CD4-positive, alpha-beta T cell treated with Interleukin-1 beta for 1 hour (primary cell): ENCODE results near the gene RTCB.

Experiments
- DNase-seq, 2 donors: peaks; one replicate each; pipeline ENCODE4 v3.0.0-alpha.2; 2020 to 2022

Gene RTCB

GRCh38 chr22:32411829-32412592 lies at the start of gene RTCB:
Gene RTCB, minus strand, starts transcription at chr22:32412247. Its CDS starts 91 bp downstream, at chr22:32412156.
- peak; percentile 92 to 94 for DNase-seq

DNA sequence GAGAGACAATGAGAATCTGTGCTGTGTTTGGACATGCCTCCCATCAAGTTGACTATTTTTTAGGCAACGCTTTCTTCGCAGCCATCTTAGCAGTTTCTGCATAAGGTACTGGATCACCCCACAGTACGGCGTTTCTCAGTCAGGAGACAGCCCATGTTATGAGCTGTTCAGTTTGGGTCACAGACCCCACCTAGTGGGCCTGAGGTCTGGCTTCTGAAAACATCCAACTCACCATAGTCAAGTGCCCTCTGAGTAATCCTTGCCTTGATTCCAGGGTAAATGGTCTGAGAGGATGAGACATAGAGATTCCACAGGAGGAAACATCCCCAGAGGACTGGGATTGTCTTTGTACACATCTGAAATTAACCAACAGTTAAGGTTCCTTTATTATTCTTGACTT lies 45.0 kb upstream of the RTCB start:
- DNase-seq, result no peak

DNA sequence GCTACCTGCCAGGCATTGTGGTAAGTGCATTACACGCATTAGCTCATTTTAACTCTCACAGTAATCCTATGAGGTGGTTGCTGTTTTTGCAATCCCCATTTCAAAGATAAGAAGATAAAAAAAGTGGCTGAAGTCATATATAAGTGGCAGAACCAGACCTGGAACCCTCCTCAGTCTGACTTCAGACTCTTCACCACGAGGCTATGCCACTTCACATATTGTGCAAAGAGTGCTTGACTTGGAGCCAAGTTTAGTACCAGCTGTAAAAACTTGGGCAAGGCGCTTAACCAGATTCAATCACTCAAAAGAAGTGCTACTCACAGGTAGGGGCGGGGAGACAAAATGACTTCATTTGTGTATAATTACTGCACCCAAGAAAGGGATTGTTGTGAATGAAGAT lies 36.9 kb upstream of the RTCB start:
- DNase-seq, result no peak

DNA sequence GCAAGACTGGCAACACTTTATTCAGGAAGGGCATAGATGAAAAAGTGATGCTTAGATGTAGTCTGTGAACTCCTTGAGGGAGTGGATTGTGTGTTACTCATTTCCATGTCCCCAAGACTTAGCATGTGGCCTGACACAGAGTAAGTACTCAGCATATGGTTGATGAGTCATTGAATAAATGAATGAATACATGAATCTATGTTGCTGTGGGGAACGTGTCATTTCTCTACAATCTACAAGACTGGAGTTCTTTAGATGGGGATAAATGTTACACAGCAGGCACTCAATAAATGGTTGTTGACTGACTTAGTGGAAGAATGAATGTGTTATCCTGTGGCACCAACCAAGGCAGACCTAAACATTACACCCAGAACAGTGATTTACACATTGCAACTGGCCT lies 34.3 kb upstream of the RTCB start:
- DNase-seq, result no peak

- no peak for DNase-seq
Observed at GRCh38 chr22:32444068-32444467, 32.0 kb upstream of the RTCB start.

DNA sequence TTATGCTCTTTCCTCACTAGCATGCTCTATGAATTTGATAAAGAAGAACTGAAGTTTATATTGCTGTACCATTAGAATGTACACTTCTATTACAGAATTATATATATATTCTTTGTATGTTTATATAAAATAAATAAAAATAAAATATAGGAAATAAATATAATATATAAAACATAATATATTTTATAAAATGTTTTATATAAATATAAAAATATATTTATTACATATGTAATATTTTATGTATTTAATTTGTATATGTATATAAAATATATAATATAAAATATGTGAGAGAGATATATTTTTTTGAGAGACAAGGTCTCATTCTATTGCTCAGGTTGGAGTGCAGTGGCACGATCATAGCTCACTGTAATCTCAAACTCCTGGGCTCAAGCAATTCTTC lies 18.3 kb upstream of the RTCB start:
- DNase-seq, result no peak

GRCh38 chr22:32426881-32427280 lies 14.8 kb upstream of the RTCB start:
- DNase-seq, result no peak

DNA sequence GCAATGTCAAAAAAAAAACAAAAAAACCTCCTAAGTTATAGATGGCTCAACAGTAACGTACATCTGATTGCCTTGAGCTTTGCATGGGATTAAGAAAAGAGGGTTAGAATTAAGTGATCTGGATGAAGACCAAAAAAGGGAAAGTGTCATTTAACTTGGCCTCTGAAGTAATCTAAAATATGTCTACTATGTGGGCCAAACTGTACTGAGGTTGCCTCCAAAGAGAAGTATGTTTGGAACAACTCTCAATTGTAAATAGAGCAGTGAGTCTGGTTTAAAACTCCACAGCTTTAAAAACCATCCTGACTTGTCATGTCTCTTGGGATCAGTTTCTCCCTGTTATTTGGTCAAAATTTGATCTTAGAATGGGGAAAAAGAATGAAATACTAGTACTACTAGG lies 11.6 kb upstream of the RTCB start:
- DNase-seq, result no peak

DNA sequence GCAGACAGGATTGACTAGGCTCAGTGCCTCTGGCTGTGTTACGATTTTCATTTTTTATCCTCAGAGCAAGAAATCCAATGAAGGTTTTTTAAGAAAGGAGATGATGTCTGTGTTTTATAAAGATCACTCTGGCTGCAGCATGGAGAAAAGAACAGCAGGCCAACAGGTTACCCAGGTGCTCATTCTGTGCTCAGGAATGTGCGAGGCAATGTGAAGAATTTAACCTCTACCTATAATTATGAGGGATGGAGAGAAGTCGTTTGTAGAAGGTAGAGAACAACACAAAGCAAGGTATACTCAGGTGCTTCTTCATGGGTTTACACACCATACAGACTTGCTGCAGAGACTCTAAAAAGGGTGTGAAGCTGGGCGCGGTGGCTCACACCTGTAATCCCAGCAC lies 10.0 kb upstream of the RTCB start:
- no peak for DNase-seq

- DNase-seq, result no peak
Observed at GRCh38 chr22:32421484-32421883, 9.4 kb upstream of the RTCB start.

DNA sequence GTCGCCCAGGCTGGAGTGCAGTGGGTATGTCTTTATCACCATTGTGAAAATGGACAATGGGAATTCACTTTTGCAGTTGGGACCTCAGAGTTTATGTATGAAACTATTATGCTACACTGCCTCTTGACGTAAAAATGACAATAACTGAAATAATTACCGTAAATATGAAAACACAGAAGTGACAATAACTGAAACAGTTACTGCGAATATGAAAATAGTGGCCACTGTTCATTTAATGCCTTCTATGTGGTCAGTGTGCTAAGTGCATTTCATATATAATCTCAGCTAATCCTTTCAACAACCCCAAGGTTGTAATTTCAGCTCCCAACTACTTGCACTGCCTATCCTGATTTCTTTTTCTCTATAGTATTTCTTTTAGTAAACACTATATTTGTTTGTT lies 5.9 kb upstream of the RTCB start:
- no peak for DNase-seq

- DNase-seq, result no peak
Observed at GRCh38 chr22:32416556-32417085, 4.6 kb upstream of the RTCB start.

- DNase-seq, result no peak
Observed at GRCh38 chr22:32414191-32414590, 2.1 kb upstream of the RTCB start.

- no peak for DNase-seq
Observed at GRCh38 chr22:32413719-32414118, 1.7 kb upstream of the RTCB start.

DNA sequence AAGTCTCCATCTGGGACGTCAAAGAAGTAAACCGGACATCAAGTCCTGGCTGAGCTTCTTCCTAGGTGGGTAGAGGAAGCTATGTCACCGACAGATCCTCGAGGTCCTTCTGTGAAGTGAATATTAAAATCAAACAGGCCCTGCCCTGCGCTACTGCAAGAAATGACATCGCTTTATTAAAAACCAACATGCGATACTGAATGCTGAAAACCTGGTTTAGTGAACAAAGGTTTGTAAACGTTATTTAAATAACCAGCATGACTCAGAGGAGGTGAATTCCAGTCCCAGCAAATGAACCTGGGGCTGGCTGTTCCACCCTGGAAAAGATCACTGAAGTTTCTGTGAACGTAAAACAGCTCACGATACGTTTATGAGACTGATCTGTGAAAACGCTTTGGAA lies 645 bp downstream of the RTCB start:
- DNase-seq, result no peak

DNA sequence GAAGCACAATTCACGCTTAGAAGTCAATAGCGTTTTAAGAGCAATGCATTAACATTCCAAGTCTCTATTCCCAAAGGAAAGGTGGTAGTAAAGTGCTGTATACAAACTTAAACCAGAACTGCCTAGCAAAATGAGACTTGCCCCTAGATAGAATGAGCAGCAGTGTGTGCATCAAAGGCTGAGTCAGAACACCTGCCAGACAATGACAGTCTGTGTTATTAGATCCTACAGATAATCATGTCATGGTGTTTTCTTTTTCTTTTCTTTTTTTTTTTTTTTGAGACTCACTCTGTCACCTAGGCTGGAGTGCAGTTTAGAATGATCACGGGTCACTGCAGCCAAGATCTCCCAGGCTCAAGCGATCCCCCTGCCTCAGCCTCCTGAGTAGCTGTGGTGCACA lies 1.6 kb downstream of the RTCB start:
- DNase-seq, result no peak

- DNase-seq, result no peak
Observed at GRCh38 chr22:32409977-32410376, 2.1 kb downstream of the RTCB start.

- DNase-seq, result no peak
Observed at GRCh38 chr22:32407936-32408335, 4.1 kb downstream of the RTCB start.

- DNase-seq, result no peak
Observed at GRCh38 chr22:32407312-32407711, 4.7 kb downstream of the RTCB start.

DNA sequence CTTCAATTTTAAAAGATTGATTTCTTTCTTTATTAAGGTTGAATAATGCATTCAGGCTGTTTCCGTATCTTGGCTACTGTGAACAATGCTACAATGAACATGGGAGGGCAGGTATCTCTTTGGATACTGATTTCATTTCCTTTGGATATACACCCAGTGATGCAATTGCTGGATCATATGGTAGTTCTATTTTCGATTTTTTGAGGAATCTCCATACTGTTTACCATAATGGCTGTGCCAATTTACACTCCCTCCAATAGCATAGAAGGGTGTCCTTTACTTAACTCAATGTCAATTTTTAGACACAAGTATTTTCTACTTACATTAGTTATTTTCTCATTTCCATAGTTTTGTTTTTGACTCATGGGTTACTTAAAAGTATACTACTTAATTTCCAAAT lies 8.0 kb downstream of the RTCB start:
- DNase-seq, result no peak

DNA sequence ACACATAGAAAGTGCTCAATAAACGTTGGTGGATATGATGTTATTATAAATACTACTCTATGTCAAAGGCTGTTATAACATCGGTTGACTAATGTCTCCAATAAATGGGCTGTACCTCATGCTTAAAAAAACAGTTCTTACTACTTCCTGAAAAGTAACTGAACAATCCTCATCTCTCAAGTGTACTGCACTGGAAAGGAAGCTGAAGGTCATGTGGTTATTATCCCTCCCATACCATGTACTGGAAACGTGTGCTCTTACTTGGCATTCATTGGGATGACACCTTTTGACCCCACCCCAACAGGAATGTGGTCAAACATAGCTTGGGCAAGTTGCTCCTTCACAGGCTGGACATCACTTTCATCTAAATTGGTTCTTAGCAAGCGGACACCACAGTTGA lies 10.6 kb downstream of the RTCB start:
- DNase-seq, result no peak

DNA sequence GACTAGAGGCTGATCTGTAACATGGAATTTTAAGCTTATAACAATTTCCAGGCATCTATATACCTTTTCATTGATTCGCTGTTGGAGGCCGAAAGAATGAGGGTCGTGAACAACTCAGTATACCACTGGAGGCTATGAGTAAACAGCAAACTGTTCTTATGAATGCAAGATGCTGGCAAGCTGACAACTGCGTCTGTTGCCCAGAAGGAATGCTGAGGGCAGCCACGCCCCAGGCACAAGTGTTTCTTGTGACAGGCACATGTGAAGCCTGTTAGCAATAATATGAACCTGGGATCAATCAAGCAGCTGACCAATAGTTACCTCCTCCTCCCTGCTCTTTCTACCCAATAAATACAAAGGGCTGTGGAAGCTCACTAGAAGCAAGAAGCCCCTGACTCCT lies 15.3 kb downstream of the RTCB start:
- no peak for DNase-seq

GRCh38 chr22:32396255-32396654 lies 15.8 kb downstream of the RTCB start:
- no peak for DNase-seq

DNA sequence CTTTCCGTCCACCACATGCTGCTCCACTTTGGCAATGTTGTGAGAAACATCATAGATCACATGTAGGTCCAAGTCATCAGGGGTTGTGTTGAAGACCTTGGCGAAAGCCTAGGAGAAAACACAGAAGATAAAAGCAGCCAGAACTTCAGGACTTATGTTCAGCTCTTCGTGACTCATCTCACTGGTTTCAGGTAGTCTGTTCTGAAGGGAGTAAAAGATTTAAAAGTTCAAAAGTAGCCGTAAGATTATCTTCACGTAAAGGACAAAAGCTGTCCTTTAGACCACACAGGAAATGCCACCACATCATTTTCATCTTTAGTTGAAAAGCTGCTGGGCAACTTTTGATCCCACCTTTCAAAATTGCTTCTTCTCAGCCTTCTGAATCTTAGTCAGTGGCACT lies 16.9 kb downstream of the RTCB start:
- DNase-seq, result no peak

DNA sequence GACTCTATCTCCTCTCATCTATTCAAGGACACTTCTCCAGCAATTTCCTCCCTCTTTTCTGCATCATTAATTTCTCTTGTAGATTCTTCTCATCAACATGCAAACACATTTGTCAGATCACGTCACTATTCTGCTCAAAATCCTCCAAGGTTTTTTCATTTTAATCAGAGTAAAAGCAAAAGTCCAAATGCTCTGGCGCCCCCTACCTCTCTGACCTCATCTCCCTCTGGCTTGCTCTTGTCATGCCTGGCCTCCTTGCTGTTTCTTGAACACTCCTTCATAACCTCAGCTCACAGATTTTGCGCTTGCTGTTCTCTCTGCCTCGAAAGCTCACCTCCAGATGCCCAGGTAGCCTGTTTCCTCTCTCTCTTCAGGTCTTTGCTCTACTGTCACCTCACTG lies 22.4 kb downstream of the RTCB start:
- DNase-seq, result peak in 1 of 2 donors; percentile 11
